GM18870 (cell line): ENCODE results near the gene PABPN1L.

Source experiments
- ATAC-seq: cut with Tn5 transposase; IDR thresholded peaks from one replicate; pipeline ENCODE4 v1.9.1; 2021; ENCODE audit warnings: moderate library complexity; ENCODE audit not compliant: unreplicated experiment

Gene PABPN1L

GRCh38 chr16:88866151-88866920 lies at the start of gene PABPN1L:
PABPN1L (minus strand) TSS chr16:88866660; CDS start chr16:88866606, 54 bp downstream.
- no peak for ATAC-seq

- ATAC-seq, result no peak
Measured at GRCh38 chr16:88915639-88916327, 49.3 kb upstream of the PABPN1L start.

GRCh38 chr16:88914750-88915368 lies 48.4 kb upstream of the PABPN1L start:
- no peak for ATAC-seq

GRCh38 chr16:88913870-88914269 lies 47.4 kb upstream of the PABPN1L start:
- no peak for ATAC-seq

GRCh38 chr16:88913001-88913612 lies 46.6 kb upstream of the PABPN1L start:
- ATAC-seq, result no peak

- ATAC-seq, result no peak
Measured at GRCh38 chr16:88912556-88912955, 46.1 kb upstream of the PABPN1L start.

- no peak for ATAC-seq
Measured at GRCh38 chr16:88911946-88912310, 45.5 kb upstream of the PABPN1L start.

- no peak for ATAC-seq
Measured at GRCh38 chr16:88911136-88911945, 44.9 kb upstream of the PABPN1L start.

GRCh38 chr16:88910284-88911135 lies 44.0 kb upstream of the PABPN1L start:
- ATAC-seq, result no peak

GRCh38 chr16:88909431-88910210 lies 43.2 kb upstream of the PABPN1L start:
- no peak for ATAC-seq

GRCh38 chr16:88908307-88908706 lies 41.8 kb upstream of the PABPN1L start:
- no peak for ATAC-seq

GRCh38 chr16:88907768-88908167 lies 41.3 kb upstream of the PABPN1L start:
- no peak for ATAC-seq

GRCh38 chr16:88906535-88907105 lies 40.2 kb upstream of the PABPN1L start:
- ATAC-seq, result no peak

- no peak for ATAC-seq
Measured at GRCh38 chr16:88906020-88906419, 39.6 kb upstream of the PABPN1L start.

- ATAC-seq, result no peak
Measured at GRCh38 chr16:88905563-88905962, 39.1 kb upstream of the PABPN1L start.

- ATAC-seq, result no peak
Measured at GRCh38 chr16:88904676-88905365, 38.4 kb upstream of the PABPN1L start.

GRCh38 chr16:88903267-88903666 lies 36.8 kb upstream of the PABPN1L start:
- ATAC-seq, result no peak

- no peak for ATAC-seq
Measured at GRCh38 chr16:88902744-88903143, 36.3 kb upstream of the PABPN1L start.
